Measurements from ENCODE around the gene THAP12.
"Not testable (repeated sequence)": the region's sequence is repeated elsewhere in the genome, so short reads cannot be mapped to it uniquely, and the experiment has no call there.

THAP12 gene

GRCh38 chr11:76323804-76324203, 57.1 kb downstream of the THAP12 start:
- DNase-seq: no peak

- peak; percentile 31 to 41 for DNase-seq
These were observed 57.6 kb downstream of the THAP12 start for GRCh38 chr11:76323375-76323774.

GRCh38 chr11:76322942-76323341, 58.0 kb downstream of the THAP12 start:
- peak; percentile 34 to 45 for DNase-seq

DNA sequence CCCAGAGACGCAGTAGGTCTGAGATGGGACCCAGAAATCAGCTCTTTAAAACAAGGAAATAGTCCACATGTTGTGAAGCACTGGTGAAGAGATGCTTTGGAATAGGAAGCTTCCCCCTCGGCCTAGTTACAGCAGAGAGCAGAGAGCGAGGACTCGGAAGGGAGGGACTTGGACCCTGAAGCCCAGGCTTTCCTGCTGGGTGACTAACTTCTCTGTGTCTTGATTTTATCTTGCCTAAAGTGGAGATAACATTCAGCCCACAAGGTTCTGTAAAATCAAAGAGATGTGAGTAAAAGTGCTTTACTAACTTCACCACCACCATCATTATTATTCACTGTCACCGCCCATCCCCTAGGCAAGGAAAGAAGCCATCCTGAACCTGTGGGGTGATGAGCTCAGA, 58.4 kb downstream of the THAP12 start:
- no peak for DNase-seq

- DNase-seq: no peak
These were observed 59.0 kb downstream of the THAP12 start for GRCh38 chr11:76321820-76322524.

DNA sequence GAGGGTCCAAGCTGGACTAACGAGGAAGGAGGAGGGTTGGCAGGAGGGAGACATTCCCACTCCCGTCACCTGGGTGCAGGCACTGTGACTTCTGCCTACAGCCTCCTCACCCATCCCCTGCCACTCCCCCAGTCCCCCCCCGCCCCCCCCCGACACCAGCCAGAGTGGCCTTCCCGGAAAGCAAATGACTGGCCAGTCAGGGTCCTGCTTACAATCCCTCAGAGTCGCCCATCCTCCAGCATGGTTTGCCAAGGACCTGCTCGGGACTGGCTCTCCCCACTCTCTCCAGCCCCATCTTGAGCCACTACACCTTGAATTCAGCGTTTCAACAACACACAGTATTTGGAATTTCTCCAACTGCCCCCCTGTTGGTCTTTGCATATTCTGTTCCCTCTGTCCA, 59.6 kb downstream of the THAP12 start:
- DNase-seq: no peak

DNA sequence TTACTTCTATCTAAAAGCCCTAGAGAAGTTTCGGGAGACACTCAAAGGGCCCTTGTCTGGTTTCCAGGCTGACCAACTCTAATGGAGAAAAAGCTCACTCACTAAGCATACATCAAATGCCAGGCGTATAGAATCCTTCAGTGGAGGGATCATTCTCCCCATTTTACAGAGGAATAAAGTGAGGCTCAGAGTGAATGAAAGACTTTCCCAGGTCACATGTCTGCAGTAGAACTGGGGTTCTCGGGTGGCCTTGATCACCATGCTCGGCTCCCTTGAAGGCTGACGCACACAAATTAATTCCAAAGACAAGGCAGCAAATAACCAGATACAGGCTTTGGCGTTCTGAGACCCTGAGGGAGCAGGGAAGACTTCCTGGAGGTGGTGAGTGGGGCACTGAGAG, 60.0 kb downstream of the THAP12 start:
- DNase-seq: no peak

DNA sequence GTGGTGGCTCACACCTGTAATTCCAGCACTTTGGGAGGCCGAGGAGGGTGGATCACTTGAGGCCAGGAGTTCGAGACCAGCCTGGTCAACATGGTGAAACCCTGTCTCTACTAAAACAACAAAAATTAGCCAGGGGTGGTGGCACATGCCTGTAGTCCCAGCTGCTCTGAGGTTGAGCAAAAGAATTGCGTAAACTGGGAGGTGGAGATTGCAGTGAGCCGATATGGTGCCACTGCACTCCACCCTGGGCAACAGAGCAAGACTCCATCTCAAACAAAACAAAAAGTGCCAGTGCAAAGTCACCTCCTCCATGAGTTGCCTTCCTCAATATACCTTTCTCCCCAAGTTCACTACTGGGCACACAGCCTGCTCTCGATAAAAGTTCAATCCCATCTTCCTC, 61.1 kb downstream of the THAP12 start:
- DNase-seq: not testable (repeated sequence)

DNA sequence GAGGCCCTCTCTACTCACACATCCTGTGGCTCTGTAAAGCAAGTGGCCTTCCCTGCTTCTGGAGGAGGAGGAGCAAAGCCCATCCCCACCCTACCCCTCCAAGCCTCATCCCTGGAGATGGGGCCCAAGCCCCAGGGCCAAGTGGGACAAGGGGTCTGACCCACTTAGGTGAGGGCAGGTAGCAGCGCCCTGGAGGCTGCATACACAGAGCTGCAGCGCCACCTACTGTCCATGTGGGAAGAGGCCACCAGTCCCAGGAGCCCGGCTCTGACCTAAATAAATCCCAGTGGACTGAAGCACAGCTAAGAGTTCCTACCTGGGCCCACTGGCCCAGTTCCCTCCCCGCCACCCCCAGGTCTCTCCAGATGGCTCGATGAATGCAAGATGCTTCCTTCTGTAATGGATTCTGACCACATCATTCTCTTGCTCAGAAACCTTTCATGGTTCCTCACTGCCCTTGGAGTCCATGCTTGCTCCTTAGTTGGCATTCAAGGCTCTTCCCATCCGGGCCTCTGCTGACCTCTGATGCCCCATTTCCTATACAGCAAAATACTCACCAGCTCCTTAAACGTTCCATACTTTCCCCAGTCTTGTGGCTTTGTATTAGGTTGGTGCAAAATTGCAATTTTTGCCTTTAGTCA, 62.1 kb downstream of the THAP12 start:
- peak; percentile 89 to 90 for DNase-seq

DNA sequence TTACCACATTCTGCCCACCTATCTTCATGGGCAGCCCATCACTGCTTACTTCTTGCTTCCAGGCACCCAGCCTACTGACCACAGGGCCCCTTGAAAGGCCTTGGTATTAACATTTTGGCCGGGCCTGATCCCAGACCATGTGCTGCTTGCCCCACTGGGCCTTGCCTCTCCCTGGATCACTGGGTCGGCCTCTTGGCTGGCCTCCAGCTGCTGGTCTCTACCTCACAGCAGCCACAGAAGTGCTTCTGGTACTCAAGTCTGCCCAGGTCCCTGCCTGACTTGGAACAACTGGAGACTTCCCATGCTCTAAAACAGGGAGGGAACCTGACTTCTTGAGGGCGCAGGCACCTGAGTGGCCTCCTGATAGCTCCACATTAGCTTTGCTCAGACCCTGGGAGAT, 63.6 kb downstream of the THAP12 start:
- DNase-seq: no peak

DNA sequence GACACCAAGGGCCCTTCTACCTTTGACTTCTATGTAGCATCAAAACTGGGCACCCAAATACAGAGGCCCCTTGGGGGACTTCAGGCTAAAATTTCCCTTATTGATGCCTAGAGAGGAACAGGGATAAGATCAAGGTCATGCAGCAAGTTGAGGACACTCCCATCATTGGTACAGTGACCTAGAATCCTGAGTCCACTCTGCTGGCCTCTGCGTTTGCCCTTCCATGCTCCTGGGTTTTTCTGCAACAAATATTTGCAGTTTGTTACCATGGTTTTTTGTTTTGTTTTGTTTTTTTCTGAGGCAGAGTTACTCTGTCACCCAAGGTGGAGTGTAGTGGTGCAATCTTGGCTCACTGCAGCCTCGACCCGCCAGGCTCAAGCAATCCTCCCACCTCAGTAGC, 64.2 kb downstream of the THAP12 start:
- DNase-seq: no peak

GRCh38 chr11:76315182-76315853, 65.6 kb downstream of the THAP12 start:
- no peak for DNase-seq

DNA sequence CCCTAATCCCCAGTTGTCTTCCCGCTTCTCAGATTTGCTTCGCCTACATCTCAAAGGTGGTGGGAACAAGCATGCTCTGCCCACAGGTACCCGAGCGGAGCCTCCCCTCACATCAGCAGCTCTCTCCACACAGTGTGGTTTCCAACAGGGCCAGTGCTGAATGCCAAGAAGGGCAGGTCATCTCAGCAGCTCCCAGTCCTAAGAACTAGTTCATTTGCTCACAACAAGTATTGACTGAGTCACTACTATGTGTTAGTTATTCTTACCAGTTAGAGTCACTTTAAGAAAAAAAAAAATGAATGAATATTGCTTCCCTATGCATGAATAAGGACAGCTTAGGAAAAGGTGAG, 66.2 kb downstream of the THAP12 start:
- DNase-seq: no peak

DNA sequence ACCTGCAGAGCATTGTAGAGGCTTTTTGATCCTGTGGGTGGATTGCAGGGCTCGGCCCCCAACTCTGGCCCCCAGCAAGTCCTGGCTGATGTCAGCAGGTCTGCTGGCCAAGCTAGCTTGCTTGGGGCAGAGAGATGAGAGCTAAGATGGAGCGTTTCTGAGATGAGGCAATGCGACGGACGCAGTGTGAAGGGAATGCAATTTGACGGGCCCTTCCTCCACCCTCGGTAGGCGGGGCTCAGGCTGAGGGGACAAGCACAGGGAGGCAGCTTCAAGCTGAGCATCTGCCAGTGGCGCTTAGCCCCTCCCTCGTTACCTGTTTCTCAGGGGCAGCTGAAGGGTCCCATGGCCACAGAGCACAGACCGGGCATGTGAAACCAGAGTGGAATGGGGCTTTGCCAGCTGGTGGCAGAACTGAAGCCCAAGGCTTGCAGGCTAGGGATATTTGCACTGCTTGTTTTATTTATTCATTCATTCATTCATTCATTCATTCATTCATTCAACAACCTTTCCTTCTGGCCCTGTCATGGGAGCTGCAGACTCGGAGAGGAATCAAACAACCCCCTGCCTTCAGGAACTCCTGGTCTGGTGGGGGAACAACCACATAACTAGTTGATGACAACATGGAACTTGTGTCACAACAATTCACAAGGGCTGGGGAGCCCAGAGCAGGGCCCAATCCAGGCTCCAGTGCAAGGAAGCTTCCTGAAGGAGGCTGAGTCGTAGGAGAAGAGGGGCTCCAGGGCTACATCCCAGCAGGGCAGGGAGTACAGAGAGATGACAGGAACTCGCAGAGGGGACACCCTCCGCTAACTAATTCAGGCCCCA, 66.8 kb downstream of the THAP12 start:
- no peak for DNase-seq

GRCh38 chr11:76313271-76313670, 67.7 kb downstream of the THAP12 start:
- DNase-seq: no peak

DNA sequence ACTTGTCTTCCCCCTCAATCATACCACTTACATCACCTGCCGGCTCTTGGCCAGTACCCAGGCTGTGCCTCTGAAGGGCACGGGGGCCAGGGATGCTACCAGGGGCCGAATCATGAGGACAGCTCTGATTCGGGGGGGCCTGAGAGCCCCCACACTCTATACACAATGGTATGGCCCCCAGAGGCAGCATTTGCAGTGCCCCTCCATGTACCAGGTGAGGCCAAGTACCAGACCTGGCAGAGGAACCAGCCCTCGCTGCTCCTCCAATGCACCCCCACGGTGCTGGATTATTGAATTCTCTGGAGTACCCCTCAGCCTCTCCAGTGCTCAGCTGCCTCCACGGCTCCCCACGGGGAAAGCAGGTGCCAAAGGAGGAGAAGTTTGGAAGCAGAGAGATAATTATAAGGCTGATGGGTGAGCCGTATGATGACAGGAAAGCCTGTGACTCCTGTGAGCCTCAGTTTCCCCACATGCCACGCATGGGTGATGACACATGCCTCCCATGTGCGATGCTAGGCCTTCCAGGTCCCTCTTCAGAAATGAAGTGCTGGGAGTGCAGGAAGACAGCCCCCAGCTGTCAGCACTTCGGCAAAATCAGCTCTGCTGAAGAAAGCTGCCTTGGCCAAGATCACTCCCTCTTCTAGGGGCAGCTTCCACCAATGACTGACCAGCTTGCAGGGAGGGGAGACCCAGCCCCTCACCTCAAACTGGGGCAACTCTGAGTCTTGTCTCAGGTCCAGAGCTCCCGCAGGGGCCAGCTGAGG, 69.9 kb downstream of the THAP12 start:
- no peak for DNase-seq

DNA sequence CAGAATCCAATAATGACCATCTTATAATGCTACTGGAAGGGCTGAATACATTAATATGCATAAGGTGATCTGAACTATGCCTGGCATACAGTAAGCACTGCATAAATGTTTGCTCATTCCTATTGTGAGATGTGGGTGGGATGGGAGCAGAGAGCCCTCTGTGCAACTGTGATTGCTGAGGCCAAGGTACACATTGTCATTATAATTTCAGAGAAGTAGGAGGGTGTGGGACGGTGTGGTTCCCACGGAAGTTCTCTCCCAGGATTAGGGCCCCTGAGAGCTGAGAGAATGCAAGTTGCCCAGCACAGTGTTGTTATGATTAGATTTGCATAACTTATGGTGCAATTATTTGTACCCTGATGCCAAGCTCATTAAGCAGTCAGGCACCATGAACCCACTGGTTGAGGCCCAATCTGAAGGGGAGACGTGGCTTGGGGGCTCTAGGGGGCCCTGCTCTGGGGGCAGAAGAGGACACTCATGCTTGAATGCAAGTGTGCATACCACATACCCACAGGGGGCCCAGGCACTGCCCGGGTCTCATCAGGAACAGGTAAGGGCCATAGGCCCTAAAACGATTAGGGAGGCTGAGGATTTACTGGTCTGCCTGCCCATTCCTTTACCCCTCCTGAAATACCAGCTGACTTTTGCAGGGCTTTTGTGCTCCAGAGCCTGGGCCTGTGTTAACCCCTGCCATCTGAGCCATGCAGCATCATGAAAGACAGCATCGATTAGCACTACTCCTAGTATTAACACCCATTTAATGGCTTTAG, 72.8 kb downstream of the THAP12 start:
- no peak for DNase-seq

DNA sequence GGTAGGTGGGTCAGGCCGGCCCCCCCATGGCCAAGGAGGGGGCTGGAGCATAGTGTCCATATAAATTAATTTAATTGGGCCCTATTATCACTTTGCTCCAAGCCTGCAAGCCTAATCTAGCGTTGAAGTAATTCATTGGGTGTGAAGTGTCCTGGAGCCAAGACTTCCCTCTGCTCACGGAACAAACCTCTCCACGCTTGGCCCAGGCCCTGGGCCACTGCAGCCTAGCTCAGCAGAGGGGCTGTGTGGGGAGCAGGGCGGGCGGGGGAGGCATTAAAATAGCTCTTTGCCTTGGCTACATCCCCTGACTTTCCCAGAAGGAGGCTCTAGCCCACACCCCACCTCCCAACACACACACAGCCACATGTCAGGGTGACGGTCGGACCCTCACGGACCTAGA, 73.5 kb downstream of the THAP12 start:
- no peak for DNase-seq

DNA sequence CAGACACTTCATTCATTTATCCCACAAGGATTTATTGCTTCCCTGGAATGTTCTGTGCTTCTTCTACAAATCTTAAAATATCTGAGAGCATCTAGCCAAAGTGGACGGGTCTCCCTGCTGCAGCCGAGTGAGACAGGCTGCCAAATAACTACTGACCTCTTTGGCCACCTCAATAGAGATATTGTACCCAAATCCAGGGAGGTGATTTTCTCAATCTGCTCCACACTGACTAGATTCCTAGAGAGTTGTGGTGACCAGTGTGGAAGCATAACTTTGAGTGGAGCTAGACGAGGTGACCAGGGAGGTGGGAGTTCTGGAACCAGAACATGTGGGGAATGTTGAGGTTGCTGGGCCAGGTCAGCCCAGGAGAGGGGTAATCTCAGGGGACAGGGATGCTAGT, 77.5 kb downstream of the THAP12 start:
- DNase-seq: no peak

- no peak for DNase-seq
These were observed 77.9 kb downstream of the THAP12 start for GRCh38 chr11:76302996-76303395.
